ENCODE measurements around the gene C16orf89.

The C16orf89 gene

DNA sequence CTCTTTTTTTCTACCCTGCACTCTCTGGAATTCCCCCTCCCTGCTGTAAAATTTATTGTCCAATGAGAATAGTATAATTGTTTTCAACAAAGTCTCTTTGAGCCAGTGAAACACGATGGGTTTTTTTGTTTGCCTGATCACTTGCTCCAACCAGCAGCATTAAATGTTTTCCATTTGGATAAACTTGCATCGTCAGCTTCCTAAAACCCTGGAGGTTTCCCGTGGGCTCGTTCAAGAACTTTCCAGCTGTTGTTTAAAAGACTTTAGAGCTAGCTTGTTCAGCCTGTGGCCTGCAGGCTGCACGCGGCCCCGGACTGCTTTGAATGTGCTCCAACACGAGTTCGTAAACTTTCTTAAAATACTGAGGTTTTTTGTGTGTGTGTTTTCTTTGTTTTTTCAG, 47.0 kb downstream of the C16orf89 start:
- DNase-seq, result no peak
- H3K27ac Mint-ChIP-seq, result no peak overlapping the region

GRCh38 chr16:5017678-5017969, 48.1 kb downstream of the C16orf89 start:
- no peak overlapping the region for H3K27ac Mint-ChIP-seq
- CTCF ChIA-PET, result no interaction called here

More for the DNA sequence above, 47.0 kb downstream of the C16orf89 start:
- Mint-ChIP-seq H3K36me3 (no peaks in the 10 kb centered on the region), H3K4me1 (no peaks in the 10 kb centered on the region), H3K9me3 (no peaks in the 10 kb centered on the region), H3K27me3 (no peaks in the 10 kb centered on the region), H3K4me3 (no peak overlapping the region)
- CTCF ChIA-PET, result no interaction called here

DNA sequence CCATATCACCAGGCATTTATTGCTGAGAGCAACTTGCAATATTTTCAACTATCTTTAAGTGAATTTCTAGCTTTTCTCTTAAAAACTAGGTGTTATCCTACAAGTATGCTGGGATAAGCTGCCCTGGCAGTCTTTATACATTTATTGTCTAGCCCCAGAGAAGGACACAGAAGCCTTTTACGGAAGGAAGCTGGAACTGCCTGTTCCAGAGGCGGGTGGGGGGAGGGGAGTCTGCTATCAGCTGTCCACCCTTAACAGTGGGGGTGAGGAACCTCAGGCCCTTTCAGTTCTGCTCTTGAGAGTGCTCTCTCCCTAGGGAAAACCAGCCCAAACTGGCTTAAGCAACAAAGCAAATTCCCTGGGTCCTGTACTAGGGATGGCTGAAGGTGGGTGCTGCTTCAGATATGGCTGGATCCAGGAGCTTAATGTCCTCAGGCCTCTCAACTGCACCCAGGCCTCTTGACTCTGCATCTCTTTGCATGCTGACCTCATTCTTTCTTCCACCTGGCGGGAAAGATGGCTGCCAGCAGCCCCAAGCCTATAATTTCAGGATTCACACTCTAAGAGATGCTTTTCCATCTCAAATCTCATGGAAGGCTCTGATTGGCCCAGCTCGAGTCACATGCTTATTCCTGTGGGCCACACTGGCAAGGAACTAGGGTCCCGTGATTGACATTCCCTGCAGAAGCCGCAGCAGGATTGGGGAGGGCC, 48.6 kb downstream of the C16orf89 start:
- H3K9me3 Mint-ChIP-seq, result no peaks in the 10 kb centered on the region
- H3K4me1 Mint-ChIP-seq, result no peaks in the 10 kb centered on the region
- CTCF ChIA-PET, result no interaction called here
- H3K36me3 Mint-ChIP-seq, result no peaks in the 10 kb centered on the region
- H3K4me3 Mint-ChIP-seq, result no peak overlapping the region
- no peak overlapping the region for H3K27ac Mint-ChIP-seq
- H3K27me3 Mint-ChIP-seq, result no peaks in the 10 kb centered on the region
- DNase-seq, result no peak

More at GRCh38 chr16:5017678-5017969, 48.1 kb downstream of the C16orf89 start:
- H3K4me1 Mint-ChIP-seq, result no peaks in the 10 kb centered on the region
- no peaks in the 10 kb centered on the region for H3K9me3 Mint-ChIP-seq
- H3K4me3 Mint-ChIP-seq, result no peak overlapping the region
- DNase-seq, result no peak
- no peaks in the 10 kb centered on the region for H3K27me3 Mint-ChIP-seq
- no peaks in the 10 kb centered on the region for H3K36me3 Mint-ChIP-seq

GRCh38 chr16:5015887-5016286, 49.9 kb downstream of the C16orf89 start:
- no peaks in the 10 kb centered on the region for H3K4me1 Mint-ChIP-seq
- H3K4me3 Mint-ChIP-seq, result no peak overlapping the region
- CTCF ChIA-PET, result no interaction called here
- H3K27ac Mint-ChIP-seq, result no peak overlapping the region
- H3K27me3 Mint-ChIP-seq, result peaks cover 9% of the 10 kb centered on the region
- DNase-seq, result no peak
- H3K9me3 Mint-ChIP-seq, result no peaks in the 10 kb centered on the region
- no peaks in the 10 kb centered on the region for H3K36me3 Mint-ChIP-seq

- Mint-ChIP-seq H3K4me1 (no peaks in the 10 kb centered on the region), H3K27me3 (peaks cover 14% of the 10 kb centered on the region), H3K36me3 (no peaks in the 10 kb centered on the region), H3K27ac (no peak overlapping the region), H3K9me3 (no peaks in the 10 kb centered on the region), H3K4me3 (no peak overlapping the region)
- CTCF ChIA-PET, result no interaction called here
- DNase-seq, result no peak
Observed at GRCh38 chr16:5015351-5015750, 50.4 kb downstream of the C16orf89 start.

DNA sequence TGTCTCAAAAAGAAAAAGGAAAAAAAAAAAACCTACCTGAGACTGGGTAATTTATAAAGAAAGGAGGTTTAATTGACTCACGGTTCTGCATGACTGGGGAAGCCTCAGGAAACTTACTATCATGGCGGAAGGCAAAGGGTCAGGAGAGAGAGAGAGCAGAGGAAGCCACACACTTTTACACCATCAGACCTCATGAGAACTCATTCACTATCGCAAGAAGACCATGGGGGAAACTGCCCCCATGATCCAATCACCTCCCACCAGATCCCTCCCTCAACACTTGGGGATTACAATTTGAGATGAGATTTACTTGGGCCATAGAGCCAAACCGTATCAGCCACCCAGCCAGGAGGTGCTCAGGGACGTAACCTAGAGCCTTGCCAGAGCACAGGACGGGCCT, 52.9 kb downstream of the C16orf89 start:
- CTCF ChIA-PET, result no interaction called here
- H3K36me3 Mint-ChIP-seq, result no peaks in the 10 kb centered on the region
- H3K4me1 Mint-ChIP-seq, result no peaks in the 10 kb centered on the region
- peaks cover 31% of the 10 kb centered on the region for H3K27me3 Mint-ChIP-seq
- no peaks in the 10 kb centered on the region for H3K9me3 Mint-ChIP-seq
- H3K4me3 Mint-ChIP-seq, result no peak overlapping the region
- DNase-seq, result no peak
- H3K27ac Mint-ChIP-seq, result no peak overlapping the region

- Mint-ChIP-seq H3K36me3 (no peaks in the 10 kb centered on the region), H3K27me3 (peaks cover 31% of the 10 kb centered on the region), H3K9me3 (no peaks in the 10 kb centered on the region), H3K4me3 (no peak overlapping the region), H3K27ac (no peak overlapping the region), H3K4me1 (no peaks in the 10 kb centered on the region)
- CTCF ChIA-PET, result no interaction called here
- no peak for DNase-seq
Observed at GRCh38 chr16:5011637-5012036, 54.1 kb downstream of the C16orf89 start.

GRCh38 chr16:5010576-5011329, 55.0 kb downstream of the C16orf89 start:
- no peaks in the 10 kb centered on the region for H3K9me3 Mint-ChIP-seq
- no peak overlapping the region for H3K4me3 Mint-ChIP-seq
- peak overlapping the region; percentile 37 for H3K27ac Mint-ChIP-seq
- H3K27me3 Mint-ChIP-seq, result peaks cover 31% of the 10 kb centered on the region
- H3K4me1 Mint-ChIP-seq, result no peaks in the 10 kb centered on the region
- DNase-seq, result no peak
- H3K36me3 Mint-ChIP-seq, result no peaks in the 10 kb centered on the region
- CTCF ChIA-PET, result no interaction called here

DNA sequence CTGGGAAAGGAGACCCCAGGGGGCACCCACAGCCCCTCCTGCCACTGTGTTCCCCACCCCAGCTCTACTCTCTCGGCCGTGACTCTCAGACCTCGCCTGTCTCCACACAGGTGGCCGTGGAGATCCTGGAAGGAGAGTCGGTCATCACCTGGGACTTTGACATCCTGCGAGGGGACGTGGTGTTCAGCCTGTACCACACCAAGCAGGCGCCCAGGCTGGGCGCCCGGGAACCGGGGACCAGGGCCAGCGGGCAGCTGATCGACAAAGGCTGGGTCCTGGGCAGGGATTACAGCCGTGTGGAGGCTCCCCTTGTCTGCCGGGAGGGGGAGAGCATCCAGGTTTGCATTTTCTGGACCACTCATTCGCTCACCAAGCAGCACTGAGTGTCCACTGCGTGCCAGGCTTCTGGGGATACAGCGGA, 57.4 kb downstream of the C16orf89 start:
- H3K27me3 Mint-ChIP-seq, result peaks cover 31% of the 10 kb centered on the region

DNA sequence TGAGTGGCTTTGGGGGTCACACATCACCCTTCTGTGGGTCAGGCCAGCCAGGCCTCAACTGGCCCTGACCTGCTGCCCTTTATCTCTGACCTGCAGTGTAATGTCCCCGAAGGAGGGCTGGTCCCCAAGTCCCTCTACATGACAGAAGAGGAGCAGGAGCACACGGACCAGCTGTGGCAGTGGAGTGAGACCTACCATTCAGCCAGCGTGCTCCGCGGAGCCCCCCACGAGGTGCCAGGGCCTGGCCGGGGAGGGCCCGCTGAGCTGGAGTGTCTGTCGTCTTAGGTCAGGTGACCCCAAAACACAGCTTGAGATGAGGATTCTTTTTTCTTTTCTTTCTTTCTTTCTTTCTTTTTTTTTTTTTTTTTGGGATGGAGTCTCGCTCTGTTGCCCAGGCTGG, 58.5 kb downstream of the C16orf89 start:
- no peaks in the 10 kb centered on the region for H3K9me3 Mint-ChIP-seq
- H3K36me3 Mint-ChIP-seq, result no peaks in the 10 kb centered on the region
- no peak for DNase-seq
- peaks cover 31% of the 10 kb centered on the region for H3K27me3 Mint-ChIP-seq
- no peak overlapping the region for H3K4me3 Mint-ChIP-seq
- no peaks in the 10 kb centered on the region for H3K4me1 Mint-ChIP-seq
- no peak overlapping the region for H3K27ac Mint-ChIP-seq
- CTCF ChIA-PET, result no interaction called here

More for the DNA sequence above, 57.4 kb downstream of the C16orf89 start:
- H3K4me1 Mint-ChIP-seq, result no peaks in the 10 kb centered on the region
- CTCF ChIA-PET, result no interaction called here
- DNase-seq, result no peak
- no peak overlapping the region for H3K27ac Mint-ChIP-seq
- H3K36me3 Mint-ChIP-seq, result no peaks in the 10 kb centered on the region
- no peaks in the 10 kb centered on the region for H3K9me3 Mint-ChIP-seq
- H3K4me3 Mint-ChIP-seq, result no peak overlapping the region

GRCh38 chr16:5006348-5007193, 59.2 kb downstream of the C16orf89 start:
- H3K36me3 Mint-ChIP-seq, result no peaks in the 10 kb centered on the region
- CTCF ChIA-PET, result no interaction called here
- H3K4me1 Mint-ChIP-seq, result no peaks in the 10 kb centered on the region
- DNase-seq, result no peak
- no peaks in the 10 kb centered on the region for H3K9me3 Mint-ChIP-seq
- H3K27ac Mint-ChIP-seq, result no peak overlapping the region
- H3K4me3 Mint-ChIP-seq, result no peak overlapping the region
- H3K27me3 Mint-ChIP-seq, result peaks cover 30% of the 10 kb centered on the region

GRCh38 chr16:5005916-5006315, 59.8 kb downstream of the C16orf89 start:
- no peak for DNase-seq
- peaks cover 29% of the 10 kb centered on the region for H3K27me3 Mint-ChIP-seq
- no peaks in the 10 kb centered on the region for H3K9me3 Mint-ChIP-seq
- CTCF ChIA-PET, result no interaction called here
- no peaks in the 10 kb centered on the region for H3K4me1 Mint-ChIP-seq
- no peak overlapping the region for H3K4me3 Mint-ChIP-seq
- H3K36me3 Mint-ChIP-seq, result no peaks in the 10 kb centered on the region
- no peak overlapping the region for H3K27ac Mint-ChIP-seq

DNA sequence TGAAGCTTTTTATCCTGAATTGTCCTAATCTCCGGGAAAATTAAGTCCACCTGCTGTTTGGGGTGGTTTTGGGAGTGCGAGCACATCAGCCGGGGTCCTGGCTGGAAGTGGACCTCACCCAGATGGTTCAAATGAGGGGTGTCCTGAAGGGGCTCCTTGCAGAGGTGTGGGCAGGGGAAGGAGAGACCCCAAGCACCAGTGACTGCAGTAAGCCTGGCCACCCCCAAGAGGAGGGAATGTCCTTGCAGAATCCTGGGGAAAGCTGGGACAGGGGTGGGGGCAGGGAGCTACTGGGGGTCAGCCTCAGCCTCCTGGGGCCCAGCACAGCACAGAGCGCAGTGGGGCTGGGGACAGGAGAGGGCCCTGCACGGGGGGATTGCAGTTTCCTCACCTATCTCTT, 61.4 kb downstream of the C16orf89 start:
- Mint-ChIP-seq H3K9me3 (no peaks in the 10 kb centered on the region), H3K27me3 (peaks cover 16% of the 10 kb centered on the region), H3K4me3 (no peak overlapping the region), H3K27ac (no peak overlapping the region), H3K4me1 (no peaks in the 10 kb centered on the region), H3K36me3 (no peaks in the 10 kb centered on the region)
- CTCF ChIA-PET, result no interaction called here
- DNase-seq, result no peak

DNA sequence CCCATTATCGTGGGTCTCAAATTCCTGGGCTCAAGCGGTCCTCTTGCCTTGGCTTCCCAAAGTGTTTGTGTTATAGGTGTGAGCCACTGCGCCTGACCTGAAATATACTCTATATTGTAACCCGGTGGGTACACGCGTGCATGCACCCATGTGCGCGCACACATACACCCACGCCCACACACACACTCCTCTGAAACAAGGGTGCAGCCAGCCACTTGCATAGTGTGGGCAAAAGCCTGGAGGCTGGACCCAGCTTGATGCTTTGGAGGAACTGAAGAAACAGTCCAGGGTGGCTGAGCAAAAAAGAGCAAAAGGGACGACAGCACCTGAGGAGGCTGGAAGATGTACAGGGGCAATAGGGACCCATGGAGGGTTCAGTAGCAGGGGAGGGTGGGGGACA, 61.9 kb downstream of the C16orf89 start:
- Mint-ChIP-seq H3K36me3 (no peaks in the 10 kb centered on the region), H3K4me1 (no peaks in the 10 kb centered on the region), H3K27ac (no peak overlapping the region), H3K4me3 (no peak overlapping the region), H3K9me3 (no peaks in the 10 kb centered on the region), H3K27me3 (peaks cover 11% of the 10 kb centered on the region)
- CTCF ChIA-PET, result no interaction called here
- DNase-seq, result no peak

DNA sequence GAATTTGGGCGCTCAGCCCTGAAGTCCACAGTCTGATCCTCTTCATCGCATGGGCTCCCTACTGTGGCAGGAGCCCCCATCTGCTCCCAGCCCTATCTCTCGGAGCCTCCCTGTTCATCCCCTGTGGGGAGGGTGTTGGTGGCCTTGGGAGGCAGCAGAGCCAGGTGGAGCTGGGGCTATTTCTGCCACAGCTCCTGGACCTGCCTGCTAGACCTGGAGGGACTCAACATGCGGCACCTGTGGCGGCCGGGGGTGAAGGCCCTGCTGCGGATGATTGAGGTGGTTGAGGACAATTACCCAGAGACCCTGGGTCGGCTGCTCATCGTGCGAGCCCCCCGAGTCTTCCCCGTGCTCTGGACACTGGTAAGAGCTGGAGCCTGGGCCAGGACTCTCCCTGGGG, 62.5 kb downstream of the C16orf89 start:
- Mint-ChIP-seq H3K4me3 (no peak overlapping the region), H3K27me3 (peaks cover 6% of the 10 kb centered on the region), H3K27ac (no peak overlapping the region), H3K4me1 (no peaks in the 10 kb centered on the region), H3K36me3 (no peaks in the 10 kb centered on the region), H3K9me3 (no peaks in the 10 kb centered on the region)
- CTCF ChIA-PET, result no interaction called here
- no peak for DNase-seq

Data from activated naive CD4-positive, alpha-beta T cell treated with anti-CD3 and anti-CD28 coated beads, Interleukin-2, amount 10 ng/mL, durations not matched to agents 7 days and 5 days (primary cell).